Measurements from ENCODE around the gene PPFIBP2.
"Not testable (repeated sequence)": the region's sequence is repeated elsewhere in the genome, so short reads cannot be mapped to it uniquely, and the experiment has no call there.

Gene PPFIBP2

DNA sequence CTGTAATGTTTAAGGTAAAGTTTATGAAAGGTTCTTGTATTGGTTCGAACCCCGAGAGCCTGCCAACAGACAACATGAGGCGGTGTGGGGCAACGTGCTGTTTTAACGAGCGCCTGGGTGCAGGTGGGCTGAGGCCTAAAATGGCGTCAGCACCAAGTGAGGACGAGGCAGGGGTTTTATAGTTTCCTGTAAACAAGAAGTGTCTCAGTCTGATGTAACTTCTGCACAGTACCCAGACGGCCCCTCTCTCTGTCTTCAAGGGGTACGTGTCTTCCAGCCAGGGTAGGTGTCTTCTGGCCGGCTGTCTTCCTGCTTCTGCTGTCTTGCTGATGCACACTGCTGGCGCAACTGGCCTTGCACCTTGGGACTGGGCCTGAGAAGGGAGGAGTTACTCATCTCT lies 2.7 kb downstream of the PPFIBP2 start:
- no peak overlapping the region for H3K27ac ChIP-seq (ENCODE audit: extremely low read depth, low read depth, low read length)
- H3K36me3 ChIP-seq (ENCODE audit: control insufficient read depth in 2 of 2, insufficient read depth in 1 of 2, low read length in 2 of 2), result no peaks in the 10 kb centered on the region
- ChIA-PET CTCF (interaction anchor here (1.2 kb wide), 1 partner anchor 32 kb away, joined by 3 read pairs; no protein-coding TSS in a partner anchor), POLR2A (no interaction called here)
- TF ChIP-seq KLF9 (tag by site-specific recombination; IDR thresholded peaks at IDR 0.05; ENCODE audit: low read depth) (no peak), ZNF610 (tag by site-specific recombination; IDR thresholded peaks at IDR 0.05; ENCODE audit: borderline replicate concordance) (no peak), ZBTB17 (tag by site-specific recombination; IDR thresholded peaks at IDR 0.05) (no peak), HOXA7 (CRISPR knock-in tag; IDR thresholded peaks at IDR 0.05; ENCODE audit: borderline replicate concordance) (no peak), ZNF555 (tag by site-specific recombination; conservative IDR thresholded peaks at IDR 0.05) (no peak), FEZF1 (tag by site-specific recombination; IDR thresholded peaks at IDR 0.05) (no peak), ZNF544 (tag by site-specific recombination; IDR thresholded peaks at IDR 0.05) (no peak), ZNF473 (tag by site-specific recombination; IDR thresholded peaks at IDR 0.05) (no peak), ZNF658 (tag by site-specific recombination; IDR thresholded peaks at IDR 0.05) (no peak), ZIC2 (tag by site-specific recombination; IDR thresholded peaks at IDR 0.05) (no peak), ZNF701 (tag by site-specific recombination; IDR thresholded peaks at IDR 0.05) (no peak)
- TF ChIP-seq, protein P1, sequence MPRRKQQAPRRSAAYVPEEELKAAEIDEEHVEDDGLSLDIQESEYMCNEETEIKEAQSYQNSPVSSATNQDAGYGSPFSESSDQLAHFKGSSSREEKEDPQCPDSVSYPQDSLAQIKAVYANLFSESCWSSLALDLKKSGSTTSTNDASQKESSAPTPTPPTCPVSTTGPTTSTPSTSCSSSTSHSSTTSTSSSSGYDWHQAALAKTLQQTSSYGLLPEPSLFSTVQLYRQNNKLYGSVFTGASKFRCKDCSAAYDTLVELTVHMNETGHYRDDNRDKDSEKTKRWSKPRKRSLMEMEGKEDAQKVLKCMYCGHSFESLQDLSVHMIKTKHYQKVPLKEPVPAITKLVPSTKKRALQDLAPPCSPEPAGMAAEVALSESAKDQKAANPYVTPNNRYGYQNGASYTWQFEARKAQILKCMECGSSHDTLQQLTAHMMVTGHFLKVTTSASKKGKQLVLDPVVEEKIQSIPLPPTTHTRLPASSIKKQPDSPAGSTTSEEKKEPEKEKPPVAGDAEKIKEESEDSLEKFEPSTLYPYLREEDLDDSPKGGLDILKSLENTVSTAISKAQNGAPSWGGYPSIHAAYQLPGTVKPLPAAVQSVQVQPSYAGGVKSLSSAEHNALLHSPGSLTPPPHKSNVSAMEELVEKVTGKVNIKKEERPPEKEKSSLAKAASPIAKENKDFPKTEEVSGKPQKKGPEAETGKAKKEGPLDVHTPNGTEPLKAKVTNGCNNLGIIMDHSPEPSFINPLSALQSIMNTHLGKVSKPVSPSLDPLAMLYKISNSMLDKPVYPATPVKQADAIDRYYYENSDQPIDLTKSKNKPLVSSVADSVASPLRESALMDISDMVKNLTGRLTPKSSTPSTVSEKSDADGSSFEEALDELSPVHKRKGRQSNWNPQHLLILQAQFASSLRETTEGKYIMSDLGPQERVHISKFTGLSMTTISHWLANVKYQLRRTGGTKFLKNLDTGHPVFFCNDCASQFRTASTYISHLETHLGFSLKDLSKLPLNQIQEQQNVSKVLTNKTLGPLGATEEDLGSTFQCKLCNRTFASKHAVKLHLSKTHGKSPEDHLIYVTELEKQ (tag by site-specific recombination; IDR thresholded peaks at IDR 0.05; ENCODE audit: borderline replicate concordance), result no peak
- TF ChIP-seq, protein P2, sequence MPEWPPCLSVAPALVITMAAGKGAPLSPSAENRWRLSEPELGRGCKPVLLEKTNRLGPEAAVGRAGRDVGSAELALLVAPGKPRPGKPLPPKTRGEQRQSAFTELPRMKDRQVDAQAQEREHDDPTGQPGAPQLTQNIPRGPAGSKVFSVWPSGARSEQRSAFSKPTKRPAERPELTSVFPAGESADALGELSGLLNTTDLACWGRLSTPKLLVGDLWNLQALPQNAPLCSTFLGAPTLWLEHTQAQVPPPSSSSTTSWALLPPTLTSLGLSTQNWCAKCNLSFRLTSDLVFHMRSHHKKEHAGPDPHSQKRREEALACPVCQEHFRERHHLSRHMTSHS (tag by site-specific recombination; IDR thresholded peaks at IDR 0.05), result no peak
- TF ChIP-seq, protein P3, sequence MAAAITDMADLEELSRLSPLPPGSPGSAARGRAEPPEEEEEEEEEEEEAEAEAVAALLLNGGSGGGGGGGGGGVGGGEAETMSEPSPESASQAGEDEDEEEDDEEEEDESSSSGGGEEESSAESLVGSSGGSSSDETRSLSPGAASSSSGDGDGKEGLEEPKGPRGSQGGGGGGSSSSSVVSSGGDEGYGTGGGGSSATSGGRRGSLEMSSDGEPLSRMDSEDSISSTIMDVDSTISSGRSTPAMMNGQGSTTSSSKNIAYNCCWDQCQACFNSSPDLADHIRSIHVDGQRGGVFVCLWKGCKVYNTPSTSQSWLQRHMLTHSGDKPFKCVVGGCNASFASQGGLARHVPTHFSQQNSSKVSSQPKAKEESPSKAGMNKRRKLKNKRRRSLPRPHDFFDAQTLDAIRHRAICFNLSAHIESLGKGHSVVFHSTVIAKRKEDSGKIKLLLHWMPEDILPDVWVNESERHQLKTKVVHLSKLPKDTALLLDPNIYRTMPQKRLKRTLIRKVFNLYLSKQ (tag by site-specific recombination; IDR thresholded peaks at IDR 0.05; ENCODE audit: borderline replicate concordance), result no peak
- TF ChIP-seq, protein P4, sequence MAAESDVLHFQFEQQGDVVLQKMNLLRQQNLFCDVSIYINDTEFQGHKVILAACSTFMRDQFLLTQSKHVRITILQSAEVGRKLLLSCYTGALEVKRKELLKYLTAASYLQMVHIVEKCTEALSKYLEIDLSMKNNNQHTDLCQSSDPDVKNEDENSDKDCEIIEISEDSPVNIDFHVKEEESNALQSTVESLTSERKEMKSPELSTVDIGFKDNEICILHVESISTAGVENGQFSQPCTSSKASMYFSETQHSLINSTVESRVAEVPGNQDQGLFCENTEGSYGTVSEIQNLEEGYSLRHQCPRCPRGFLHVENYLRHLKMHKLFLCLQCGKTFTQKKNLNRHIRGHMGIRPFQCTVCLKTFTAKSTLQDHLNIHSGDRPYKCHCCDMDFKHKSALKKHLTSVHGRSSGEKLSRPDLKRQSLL (tag by site-specific recombination; IDR thresholded peaks at IDR 0.05), result no peak
- TF ChIP-seq, protein P5, sequence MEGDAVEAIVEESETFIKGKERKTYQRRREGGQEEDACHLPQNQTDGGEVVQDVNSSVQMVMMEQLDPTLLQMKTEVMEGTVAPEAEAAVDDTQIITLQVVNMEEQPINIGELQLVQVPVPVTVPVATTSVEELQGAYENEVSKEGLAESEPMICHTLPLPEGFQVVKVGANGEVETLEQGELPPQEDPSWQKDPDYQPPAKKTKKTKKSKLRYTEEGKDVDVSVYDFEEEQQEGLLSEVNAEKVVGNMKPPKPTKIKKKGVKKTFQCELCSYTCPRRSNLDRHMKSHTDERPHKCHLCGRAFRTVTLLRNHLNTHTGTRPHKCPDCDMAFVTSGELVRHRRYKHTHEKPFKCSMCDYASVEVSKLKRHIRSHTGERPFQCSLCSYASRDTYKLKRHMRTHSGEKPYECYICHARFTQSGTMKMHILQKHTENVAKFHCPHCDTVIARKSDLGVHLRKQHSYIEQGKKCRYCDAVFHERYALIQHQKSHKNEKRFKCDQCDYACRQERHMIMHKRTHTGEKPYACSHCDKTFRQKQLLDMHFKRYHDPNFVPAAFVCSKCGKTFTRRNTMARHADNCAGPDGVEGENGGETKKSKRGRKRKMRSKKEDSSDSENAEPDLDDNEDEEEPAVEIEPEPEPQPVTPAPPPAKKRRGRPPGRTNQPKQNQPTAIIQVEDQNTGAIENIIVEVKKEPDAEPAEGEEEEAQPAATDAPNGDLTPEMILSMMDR (tag by site-specific recombination; IDR thresholded peaks at IDR 0.05), result no peak
- TF ChIP-seq, protein P6, sequence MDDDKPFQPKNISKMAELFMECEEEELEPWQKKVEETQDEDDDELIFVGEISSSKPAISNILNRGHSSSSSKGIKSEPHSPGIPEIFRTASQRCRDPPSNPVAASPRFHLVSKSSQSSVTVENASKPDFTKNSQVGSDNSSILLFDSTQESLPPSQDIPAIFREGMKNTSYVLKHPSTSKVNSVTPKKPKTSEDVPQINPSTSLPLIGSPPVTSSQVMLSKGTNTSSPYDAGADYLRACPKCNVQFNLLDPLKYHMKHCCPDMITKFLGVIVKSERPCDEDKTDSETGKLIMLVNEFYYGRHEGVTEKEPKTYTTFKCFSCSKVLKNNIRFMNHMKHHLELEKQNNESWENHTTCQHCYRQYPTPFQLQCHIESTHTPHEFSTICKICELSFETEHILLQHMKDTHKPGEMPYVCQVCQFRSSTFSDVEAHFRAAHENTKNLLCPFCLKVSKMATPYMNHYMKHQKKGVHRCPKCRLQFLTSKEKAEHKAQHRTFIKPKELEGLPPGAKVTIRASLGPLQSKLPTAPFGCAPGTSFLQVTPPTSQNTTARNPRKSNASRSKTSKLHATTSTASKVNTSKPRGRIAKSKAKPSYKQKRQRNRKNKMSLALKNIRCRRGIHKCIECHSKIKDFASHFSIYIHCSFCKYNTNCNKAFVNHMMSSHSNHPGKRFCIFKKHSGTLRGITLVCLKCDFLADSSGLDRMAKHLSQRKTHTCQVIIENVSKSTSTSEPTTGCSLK (tag by site-specific recombination; IDR thresholded peaks at IDR 0.05), result no peak
- H3K4me1 ChIP-seq (ENCODE audit: control insufficient read depth, insufficient read depth, low read length), result no peaks in the 10 kb centered on the region
- no peaks in the 10 kb centered on the region for H3K9me3 ChIP-seq (ENCODE audit: control insufficient read depth, insufficient read depth, low read depth, low read length)
- H3K4me3 ChIP-seq (ENCODE audit: low read depth, low read length), result no peak overlapping the region

DNA sequence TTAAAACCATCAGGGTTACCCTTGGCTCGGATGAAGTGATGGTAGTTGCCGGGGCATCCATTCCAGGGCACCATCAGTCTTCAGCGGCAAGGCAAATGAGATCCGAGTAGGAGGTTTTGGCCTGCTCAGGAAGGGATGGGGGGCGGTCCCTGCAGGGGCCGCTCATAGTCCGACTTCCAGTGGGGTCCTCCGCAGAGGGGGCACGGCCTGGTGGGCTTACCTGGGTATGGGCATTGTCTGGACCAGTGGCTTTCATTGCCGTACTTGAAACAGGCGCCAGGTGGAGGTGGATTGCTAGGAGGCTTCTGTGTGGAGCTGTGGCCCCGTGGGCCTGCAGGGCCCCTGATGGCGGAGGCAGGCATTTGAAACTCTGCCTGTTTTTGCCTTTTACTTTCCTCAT lies 3.9 kb downstream of the PPFIBP2 start:
- H3K9me3 ChIP-seq (ENCODE audit: control insufficient read depth, insufficient read depth, low read depth, low read length); H3K4me1 ChIP-seq (ENCODE audit: control insufficient read depth, insufficient read depth, low read length); H3K27ac ChIP-seq (ENCODE audit: extremely low read depth, low read depth, low read length); H3K36me3 ChIP-seq (ENCODE audit: control insufficient read depth in 2 of 2, insufficient read depth in 1 of 2, low read length in 2 of 2); H3K4me3 ChIP-seq (ENCODE audit: low read depth, low read length); POLR2A ChIA-PET: not testable (repeated sequence)
- CTCF ChIA-PET, result interaction anchor here (0.6 to 1.2 kb wide), 2 partner anchors 30 to 397 kb away, joined by 3 read pairs; no protein-coding TSS in a partner anchor

All from HEK293 (cell line).